WI38 (cell line): ENCODE measurements around the gene TRIO.

Experiments
- H3K4me3 ChIP-seq: 2 replicates; pipeline ENCODE4 v1.5.1; 2011; ENCODE audit warnings: low read depth, mild to moderate bottlenecking, control low read depth, low read length
- CTCF ChIP-seq: IDR thresholded peaks from 2 replicates; pipeline ENCODE4 v1.5.1; 2012; ENCODE audit warnings: low read depth, mild to moderate bottlenecking, control low read depth, low read length

TRIO gene

GRCh38 chr5:14397717-14398116, 254.6 kb downstream of the TRIO start:
- no peak for TF ChIP-seq CTCF
- H3K4me3 ChIP-seq, result no peak overlapping the region

GRCh38 chr5:14399054-14399692, 256.0 kb downstream of the TRIO start:
- peak; percentile 53 for TF ChIP-seq CTCF
- H3K4me3 ChIP-seq, result no peak overlapping the region

DNA sequence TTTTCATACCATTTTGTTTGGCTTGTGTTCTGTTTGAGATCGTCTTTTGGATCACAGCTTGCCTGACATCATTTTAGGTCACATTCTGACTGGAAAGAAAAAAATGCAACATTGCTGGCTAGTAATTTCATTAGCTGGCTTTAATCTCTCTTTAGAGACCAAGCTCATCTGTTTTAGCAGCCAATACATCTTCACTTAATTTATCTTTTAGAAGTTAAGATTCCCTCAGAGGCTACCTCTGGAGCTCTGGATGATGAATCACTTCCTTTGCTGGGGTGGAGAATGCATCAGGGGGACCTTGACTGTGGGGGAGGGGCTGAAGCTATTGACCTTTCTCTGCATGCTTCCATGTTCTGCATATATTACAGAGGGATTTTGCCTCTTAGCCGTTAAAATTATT, 256.9 kb downstream of the TRIO start:
- no peak overlapping the region for H3K4me3 ChIP-seq
- TF ChIP-seq CTCF, result no peak

- no peak overlapping the region for H3K4me3 ChIP-seq
- TF ChIP-seq CTCF, result no peak
Observed at GRCh38 chr5:14400611-14401010, 257.5 kb downstream of the TRIO start.

GRCh38 chr5:14401639-14402038, 258.5 kb downstream of the TRIO start:
- no peak overlapping the region for H3K4me3 ChIP-seq
- TF ChIP-seq CTCF, result no peak

DNA sequence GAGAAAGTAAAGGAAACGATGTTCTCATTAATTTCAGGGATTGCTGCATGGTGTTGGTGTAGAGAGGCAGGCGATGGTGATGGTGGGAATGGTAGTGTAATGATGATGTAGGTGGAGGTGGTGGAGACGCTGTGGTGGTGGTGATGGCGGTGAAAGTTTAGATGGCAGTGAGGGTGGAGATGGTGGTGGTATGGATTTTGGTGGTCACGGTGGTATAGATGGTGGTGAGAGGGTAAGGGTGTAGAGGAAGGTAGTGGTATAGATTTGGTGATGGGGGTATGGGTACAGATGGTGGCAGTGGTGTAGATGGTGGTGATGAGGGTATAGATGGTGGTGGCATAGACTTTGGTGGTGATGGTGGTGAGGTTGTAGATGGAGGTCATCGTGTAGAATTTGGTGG, 259.3 kb downstream of the TRIO start:
- no peak overlapping the region for H3K4me3 ChIP-seq
- no peak for TF ChIP-seq CTCF

DNA sequence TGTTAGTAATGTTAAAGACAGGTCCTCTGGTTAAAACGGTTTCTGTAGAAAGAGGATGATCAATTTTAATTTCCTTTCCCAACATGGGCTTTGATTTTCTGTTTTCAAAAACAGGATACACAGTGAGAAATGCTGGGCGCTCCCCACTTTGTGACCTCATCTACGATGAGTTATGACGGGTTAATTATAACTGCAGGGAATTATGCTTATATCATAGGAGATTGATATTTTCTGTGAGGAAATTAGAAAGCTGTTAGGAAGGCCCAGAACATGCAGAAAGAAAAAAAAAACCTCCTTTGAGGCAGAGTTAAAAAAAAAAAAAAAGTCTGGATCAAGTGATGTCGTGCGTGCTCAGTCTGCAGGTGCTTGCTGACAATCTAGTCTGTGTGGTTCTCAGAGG, 261.6 kb downstream of the TRIO start:
- no peak for TF ChIP-seq CTCF
- no peak overlapping the region for H3K4me3 ChIP-seq
